Tibial nerve (tissue), 4 donors: ENCODE data around the gene CDH24.

Experiments
- CTCF ChIP-seq, 5 experiments: fragments of 200-600 bp in 3 of 5; fragments of 450-650 bp in 2 of 5; sonication (generic) in 3 of 5; IDR thresholded peaks; one replicate each; pipeline ENCODE4 v1.5.1; 2016 to 2019; ENCODE audit warnings: antibody characterized with exemption in 5 of 5, mild to moderate bottlenecking in 3 of 5, moderate library complexity in 2 of 5
- EP300 ChIP-seq, 2 donors: sonication (generic); formaldehyde crosslinking; IDR thresholded peaks; one replicate each; pipeline ENCODE4 v1.6.1; 2017; ENCODE audit warnings: antibody characterized with exemption in 2 of 2, mild to moderate bottlenecking in 1 of 2
- POLR2A ChIP-seq, 2 donors: fragments of 450-650 bp; IDR thresholded peaks; one replicate each; pipeline ENCODE4 v1.6.1; 2017; ENCODE audit warnings: antibody characterized with exemption in 2 of 2, mild to moderate bottlenecking in 2 of 2, moderate library complexity in 2 of 2

DNA sequence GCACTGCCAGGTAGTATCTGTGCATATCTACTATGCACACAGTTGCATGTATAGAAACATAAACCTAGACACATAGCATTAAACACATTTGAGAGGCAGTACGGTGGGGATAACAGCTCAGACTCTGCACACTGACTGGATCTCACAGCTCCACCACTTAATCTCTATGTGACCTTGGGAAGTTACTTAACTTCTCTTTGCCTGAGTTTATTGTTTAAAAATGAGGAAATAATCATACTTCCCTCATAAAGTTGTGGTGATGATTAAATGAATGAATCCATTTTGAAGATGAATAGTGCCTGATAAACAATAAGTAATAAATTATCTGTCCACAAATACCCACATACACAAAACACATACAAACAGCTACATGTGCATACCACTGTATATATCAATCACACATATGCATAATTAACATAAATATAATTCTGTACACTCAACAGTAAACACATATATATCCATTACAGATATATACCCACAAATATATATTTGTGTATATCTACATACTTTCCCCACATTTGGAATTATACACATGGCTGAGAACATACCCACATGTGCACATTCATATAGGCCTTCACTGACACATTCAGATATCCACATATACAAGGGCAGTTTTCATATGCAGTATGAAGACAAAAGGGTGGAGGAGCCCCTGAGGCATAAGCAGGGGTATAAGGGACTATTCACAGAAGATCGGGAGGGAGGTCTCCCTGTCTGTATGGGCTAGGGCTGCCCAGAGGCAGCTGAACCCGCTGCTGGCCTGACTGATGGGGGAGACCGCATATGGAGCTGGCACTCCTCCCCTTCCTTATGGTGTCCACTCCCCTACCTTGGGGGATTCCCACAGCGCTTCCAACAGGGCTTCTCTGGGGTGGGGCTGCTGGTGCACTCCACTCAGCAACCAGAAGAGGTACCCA lies 5.9 kb downstream of the CDH24 start:
- TF ChIP-seq CTCF (IDR thresholded peaks at IDR 0.05): no peak
- TF ChIP-seq POLR2A (IDR thresholded peaks at IDR 0.05): no peak
- no peak for TF ChIP-seq EP300 (IDR thresholded peaks at IDR 0.05)
